NCI-H2196 treated with DMSO at 0.1 percent for 48 hours (cell line): ENCODE data around the gene ZMYND15.
"Not testable (repeated sequence)": the region's sequence is repeated elsewhere in the genome, so short reads cannot be mapped to it uniquely, and the experiment has no call there.

Source experiments
- DNase-seq: peaks from one replicate; lab custom pipeline; 2025; ENCODE audit not compliant: unreplicated experiment; lab: John Stamatoyannopoulos, UW

Gene ZMYND15

GRCh38 chr17:4739122-4740024 is at the start of gene ZMYND15, which contains the start of gene CXCL16:
Gene ZMYND15, plus strand, starts transcription at chr17:4739833. Its CDS starts 716 bp downstream, at chr17:4740549.
Gene CXCL16, minus strand, starts transcription at chr17:4739928. Its CDS starts 589 bp downstream, at chr17:4739339.
- no peak for DNase-seq

- not testable (repeated sequence) for DNase-seq
These were observed 49.8 kb upstream of the ZMYND15 start for GRCh38 chr17:4689872-4690271.

GRCh38 chr17:4690745-4691144 is 48.9 kb upstream of the ZMYND15 start:
- DNase-seq, result no peak

GRCh38 chr17:4691686-4692085 is 47.9 kb upstream of the ZMYND15 start:
- no peak for DNase-seq

GRCh38 chr17:4693416-4693815 is 46.2 kb upstream of the ZMYND15 start:
- no peak for DNase-seq

GRCh38 chr17:4696437-4696805 is 43.2 kb upstream of the ZMYND15 start:
- no peak for DNase-seq

GRCh38 chr17:4699401-4700056 is 40.1 kb upstream of the ZMYND15 start:
- not testable (repeated sequence) for DNase-seq

- no peak for DNase-seq
These were observed 38.5 kb upstream of the ZMYND15 start for GRCh38 chr17:4701116-4701515.

GRCh38 chr17:4703330-4703691 is 36.3 kb upstream of the ZMYND15 start:
- DNase-seq, result no peak

- DNase-seq, result not testable (repeated sequence)
These were observed 35.1 kb upstream of the ZMYND15 start for GRCh38 chr17:4704574-4704907.

- DNase-seq, result no peak
These were observed 34.6 kb upstream of the ZMYND15 start for GRCh38 chr17:4704991-4705390.

- DNase-seq, result no peak
These were observed 33.5 kb upstream of the ZMYND15 start for GRCh38 chr17:4706121-4706520.

- DNase-seq, result no peak
These were observed 31.2 kb upstream of the ZMYND15 start for GRCh38 chr17:4708436-4708835.

GRCh38 chr17:4709794-4710692 is 29.6 kb upstream of the ZMYND15 start, which contains the start of gene ARRB2:
Gene ARRB2, plus strand, starts transcription at chr17:4710632. Its CDS starts 90 bp downstream, at chr17:4710722.
- DNase-seq, result peak; percentile 73

- DNase-seq, result no peak
These were observed 28.7 kb upstream of the ZMYND15 start for GRCh38 chr17:4710693-4711634.

- no peak for DNase-seq
These were observed 27.9 kb upstream of the ZMYND15 start for GRCh38 chr17:4711661-4712181.

- DNase-seq, result no peak
These were observed 27.1 kb upstream of the ZMYND15 start for GRCh38 chr17:4712526-4712925.

GRCh38 chr17:4714340-4715062 is 25.1 kb upstream of the ZMYND15 start:
- DNase-seq, result not testable (repeated sequence)

- DNase-seq, result no peak
These were observed 24.4 kb upstream of the ZMYND15 start for GRCh38 chr17:4715063-4715744.
